Tibial artery (tissue), 4 donors: ENCODE data around the gene ZNF681.
"Not testable (repeated sequence)": the region's sequence is repeated elsewhere in the genome, so short reads cannot be mapped to it uniquely, and the experiment has no call there.

Experiments
- DNase-seq, 2 donors: peaks; one replicate each; pipeline ENCODE4 v3.0.0-alpha.2; 2019
- H3K27ac ChIP-seq, 2 donors: fragments of 200-600 bp; sonication (generic) in 1 of 2; 1 replicate in 1 of 2; 2 replicates in 1 of 2; pipeline ENCODE4 v1.5.1; 2018 to 2019; ENCODE audit warnings: mild to moderate bottlenecking in 1 of 2
- H3K27me3 ChIP-seq, 2 donors: fragments of 200-600 bp; sonication (generic) in 1 of 2; one replicate each; pipeline versions ENCODE4 v1.5.1 to v1.6.0; 2016 to 2019
- H3K36me3 ChIP-seq, 3 donors: fragments of 200-600 bp; sonication (generic) in 2 of 3; one replicate each; pipeline ENCODE4 v1.5.1; 2016 to 2019; ENCODE audit warnings: mild to moderate bottlenecking in 2 of 3
- H3K4me1 ChIP-seq, 4 donors: fragments of 200-600 bp; sonication (generic) in 2 of 4; 1 replicate in 3 of 4; 2 replicates in 1 of 4; pipeline ENCODE4 v1.5.1; 2016 to 2019
- H3K4me3 ChIP-seq, 2 donors: fragments of 200-600 bp; sonication (generic) in 1 of 2; 1 replicate in 1 of 2; 2 replicates in 1 of 2; pipeline ENCODE4 v1.5.1; 2018 to 2019; ENCODE audit warnings: mild to moderate bottlenecking in 2 of 2
- H3K9me3 ChIP-seq, 3 donors: fragments of 200-600 bp; sonication (generic) in 1 of 3; one replicate each; pipeline ENCODE4 v1.5.1; 2016 to 2019
- intact Hi-C: fragments of 100-400 bp; cut with DNase I; formaldehyde crosslinking; loops from one replicate; pipeline ENCODE4 v1.15.0; 2023; ENCODE audit warnings: low total_unique reads
- TF ChIP-seq, protein P1 (sequence below), 2 experiments: fragments of 200-600 bp in 1 of 2; fragments of 450-650 bp in 1 of 2; IDR thresholded peaks; one replicate each; pipeline ENCODE4 v1.5.1; 2017 to 2019; ENCODE audit warnings: antibody characterized with exemption in 2 of 2, mild to moderate bottlenecking in 1 of 2, moderate library complexity in 1 of 2

Gene ZNF681

DNA sequence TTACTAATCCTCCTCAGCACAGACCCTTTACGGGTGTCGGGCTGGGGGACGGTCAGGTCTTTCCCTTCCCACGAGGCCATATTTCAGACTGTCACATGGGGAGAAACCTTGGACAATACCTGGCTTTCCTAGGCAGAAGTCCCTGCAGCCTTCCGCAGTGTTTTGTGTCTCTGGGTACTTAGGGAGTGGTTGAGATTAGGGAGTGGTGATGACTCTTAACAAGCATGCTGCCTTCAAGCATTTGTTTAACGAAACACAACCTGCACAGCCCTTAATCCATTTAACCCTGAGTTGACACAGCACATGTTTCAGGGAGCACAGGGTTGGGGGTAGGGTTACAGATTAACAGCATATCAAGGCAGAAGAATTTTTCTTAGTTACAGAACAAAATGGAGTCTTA is 34.5 kb downstream of the ZNF681 start:
- H3K27ac ChIP-seq, DNase-seq, H3K9me3 ChIP-seq, H3K4me3 ChIP-seq, H3K27me3 ChIP-seq, H3K4me1 ChIP-seq, H3K36me3 ChIP-seq, intact Hi-C loops: not testable (repeated sequence)

DNA sequence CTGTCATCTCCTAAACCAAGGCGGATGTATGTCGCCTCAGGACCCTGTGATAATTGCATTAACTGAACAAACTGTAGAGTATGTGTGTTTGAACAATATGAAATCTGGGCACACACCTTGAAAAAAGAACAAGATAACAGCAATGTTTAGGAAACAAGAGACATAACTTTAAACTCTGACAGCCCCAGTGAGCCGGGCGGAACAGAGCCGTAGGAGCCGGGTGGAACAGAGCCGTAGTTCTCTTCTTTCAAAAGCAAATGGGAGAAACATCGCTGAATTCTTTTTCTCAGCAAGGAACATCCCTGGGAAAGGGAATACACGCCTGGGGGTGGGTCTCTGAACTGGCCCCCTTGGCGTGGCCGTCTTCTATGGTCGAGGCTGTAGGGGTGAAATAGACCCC is 39.9 kb downstream of the ZNF681 start:
- Histone ChIP-seq H3K4me1 (no peaks in the 10 kb centered on the region), H3K36me3 (no peaks in the 10 kb centered on the region), H3K4me3 (no peak overlapping the region), H3K9me3 (no peaks in the 10 kb centered on the region), H3K27ac (no peak overlapping the region), H3K27me3 (no peaks in the 10 kb centered on the region)
- no peak for DNase-seq
- intact Hi-C loops, result no loop called here
- TF ChIP-seq, protein P1, sequence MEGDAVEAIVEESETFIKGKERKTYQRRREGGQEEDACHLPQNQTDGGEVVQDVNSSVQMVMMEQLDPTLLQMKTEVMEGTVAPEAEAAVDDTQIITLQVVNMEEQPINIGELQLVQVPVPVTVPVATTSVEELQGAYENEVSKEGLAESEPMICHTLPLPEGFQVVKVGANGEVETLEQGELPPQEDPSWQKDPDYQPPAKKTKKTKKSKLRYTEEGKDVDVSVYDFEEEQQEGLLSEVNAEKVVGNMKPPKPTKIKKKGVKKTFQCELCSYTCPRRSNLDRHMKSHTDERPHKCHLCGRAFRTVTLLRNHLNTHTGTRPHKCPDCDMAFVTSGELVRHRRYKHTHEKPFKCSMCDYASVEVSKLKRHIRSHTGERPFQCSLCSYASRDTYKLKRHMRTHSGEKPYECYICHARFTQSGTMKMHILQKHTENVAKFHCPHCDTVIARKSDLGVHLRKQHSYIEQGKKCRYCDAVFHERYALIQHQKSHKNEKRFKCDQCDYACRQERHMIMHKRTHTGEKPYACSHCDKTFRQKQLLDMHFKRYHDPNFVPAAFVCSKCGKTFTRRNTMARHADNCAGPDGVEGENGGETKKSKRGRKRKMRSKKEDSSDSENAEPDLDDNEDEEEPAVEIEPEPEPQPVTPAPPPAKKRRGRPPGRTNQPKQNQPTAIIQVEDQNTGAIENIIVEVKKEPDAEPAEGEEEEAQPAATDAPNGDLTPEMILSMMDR (IDR thresholded peaks at IDR 0.05), result no peak

DNA sequence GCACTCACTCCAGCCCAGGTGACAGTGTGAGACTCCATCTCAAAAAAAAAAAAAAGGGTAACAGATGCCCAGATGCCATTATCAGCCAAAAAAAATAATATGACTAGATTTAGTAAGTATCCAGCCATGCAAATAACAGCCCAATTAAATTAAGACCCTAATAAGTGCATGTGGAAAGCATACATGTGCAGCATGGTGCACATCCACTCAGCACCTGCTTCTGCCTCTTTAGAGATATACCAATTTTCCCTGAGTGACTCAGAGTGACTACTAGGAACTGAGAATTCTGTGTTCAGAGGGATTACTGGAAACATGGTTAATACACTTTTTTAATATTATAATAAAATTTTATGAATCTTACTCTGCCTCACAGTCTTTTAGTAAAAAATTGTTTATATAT is 41.9 kb downstream of the ZNF681 start:
- Histone ChIP-seq H3K27ac (no peak overlapping the region), H3K4me1 (no peaks in the 10 kb centered on the region), H3K9me3 (no peaks in the 10 kb centered on the region), H3K36me3 (no peaks in the 10 kb centered on the region), H3K4me3 (no peak overlapping the region), H3K27me3 (no peaks in the 10 kb centered on the region)
- intact Hi-C loops, result no loop called here
- TF ChIP-seq, protein P1 (IDR thresholded peaks at IDR 0.05), result no peak
- no peak for DNase-seq

DNA sequence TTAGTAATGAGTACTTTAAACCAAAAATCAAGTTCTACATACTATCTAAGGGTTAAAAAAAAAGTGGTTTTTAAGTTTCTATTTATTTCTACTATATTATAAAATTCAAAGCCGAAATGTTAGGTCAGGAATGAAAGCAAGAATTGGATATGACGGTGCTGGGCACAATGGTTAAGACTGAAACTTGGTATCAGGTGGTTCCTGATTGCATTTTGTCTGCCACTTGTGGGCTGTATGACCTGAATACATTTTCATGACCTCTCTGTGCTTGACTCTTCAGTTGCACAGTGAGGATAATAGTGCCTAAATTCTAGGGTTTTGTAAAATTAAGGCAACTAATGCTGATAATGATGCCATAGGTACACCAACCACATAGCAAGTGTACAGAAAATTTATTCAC is 49.3 kb downstream of the ZNF681 start:
- Histone ChIP-seq H3K4me3 (no peak overlapping the region), H3K27me3 (no peaks in the 10 kb centered on the region)

DNA sequence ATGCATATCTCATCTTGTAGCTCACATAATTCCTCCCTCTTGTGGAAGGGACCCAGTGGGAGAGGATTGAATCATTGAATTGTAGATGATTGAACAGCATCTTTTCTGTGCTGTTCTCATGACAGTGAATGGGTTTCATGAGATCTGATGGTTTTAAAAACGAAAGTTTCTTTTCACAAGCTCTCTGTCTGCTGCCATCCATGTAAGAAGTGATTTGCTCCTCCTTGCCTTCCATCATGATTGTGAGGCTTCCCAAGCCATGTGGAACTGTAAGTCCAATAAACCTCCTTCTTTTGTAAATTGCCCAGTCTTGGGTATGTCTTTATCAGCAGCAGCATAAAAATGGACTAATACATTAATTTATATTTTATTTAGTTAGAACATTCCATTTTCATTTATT is 52.0 kb downstream of the ZNF681 start:
- intact Hi-C loops, result no loop called here
- Histone ChIP-seq H3K36me3 (no peaks in the 10 kb centered on the region), H3K9me3 (no peaks in the 10 kb centered on the region), H3K4me1 (no peaks in the 10 kb centered on the region), H3K27me3 (no peaks in the 10 kb centered on the region), H3K27ac (no peak overlapping the region), H3K4me3 (no peak overlapping the region)
- no peak for DNase-seq
- TF ChIP-seq, protein P1 (IDR thresholded peaks at IDR 0.05), result no peak

More for the DNA sequence above, 49.3 kb downstream of the ZNF681 start:
- DNase-seq, result no peak
- TF ChIP-seq, protein P1 (IDR thresholded peaks at IDR 0.05), result no peak
- H3K9me3 ChIP-seq, result no peaks in the 10 kb centered on the region
- H3K27ac ChIP-seq, result no peak overlapping the region
- no peaks in the 10 kb centered on the region for H3K4me1 ChIP-seq
- intact Hi-C loops, result no loop called here
- H3K36me3 ChIP-seq, result no peaks in the 10 kb centered on the region

DNA sequence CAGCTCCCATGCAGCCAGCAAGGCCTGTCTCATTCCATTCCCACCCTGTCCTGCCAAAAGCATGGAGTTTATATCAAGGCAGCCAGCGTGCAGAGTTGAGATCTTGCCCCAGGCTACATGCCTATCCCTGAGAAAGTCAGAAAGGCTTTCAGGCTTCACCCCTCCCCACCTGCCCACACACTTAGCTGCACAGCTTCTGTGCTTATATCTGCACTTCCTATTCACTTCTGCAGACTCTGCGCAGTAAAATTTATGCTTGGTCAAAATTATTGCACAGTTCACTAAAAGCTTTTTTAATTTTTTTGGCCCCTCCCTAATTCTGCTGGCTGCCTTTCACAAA is 59.2 kb downstream of the ZNF681 start:
- Histone ChIP-seq H3K4me3 (no peak overlapping the region), H3K9me3 (no peaks in the 10 kb centered on the region), H3K27ac (no peak overlapping the region), H3K36me3 (no peaks in the 10 kb centered on the region), H3K27me3 (no peaks in the 10 kb centered on the region), H3K4me1 (no peaks in the 10 kb centered on the region)
- intact Hi-C loops, result no loop called here
- TF ChIP-seq, protein P1 (IDR thresholded peaks at IDR 0.05), result no peak
- DNase-seq, result no peak
